HepG2 (cell line): ENCODE measurements around the gene MYL6. TPM values are rescaled to one million over a fixed set of nuclear protein-coding genes. Genes with fewer than 3 reads are reported as not detected.

ENCODE experiments used
- CHD2 ChIP-seq: IDR thresholded peaks from 2 replicates; pipeline ENCODE4 v1.6.1; 2011; ENCODE audit warnings: low read depth, low read length, improper control_type of control experiment
- ERF ChIP-seq: IDR thresholded peaks from 2 replicates; pipeline ENCODE4 v1.6.1; 2018; ENCODE audit warnings: missing biosample characterization, missing genetic modification reagents
- JUND ChIP-seq: sonication (generic); formaldehyde crosslinking; IDR thresholded peaks from 2 replicates; pipeline ENCODE4 v1.8.0; 2022; ENCODE audit warnings: mild to moderate bottlenecking, missing genetic modification reagents
- MBD4 ChIP-seq: IDR thresholded peaks from 2 replicates; pipeline ENCODE4 v1.6.1; 2012; ENCODE audit warnings: low read length, inconsistent platforms, borderline replicate concordance
- NPAS2 ChIP-seq: sonication (generic); formaldehyde crosslinking; IDR thresholded peaks from 2 replicates; pipeline ENCODE4 v1.8.0; 2022; ENCODE audit warnings: mild to moderate bottlenecking, missing genetic modification reagents, borderline replicate concordance
- PHF5A ChIP-seq: IDR thresholded peaks from one replicate; pipeline ENCODE4 v1.6.1; 2018; ENCODE audit warnings: low read depth, missing genetic modification reagents; ENCODE audit not compliant: unreplicated experiment
- PREB ChIP-seq: sonication (generic); formaldehyde crosslinking; IDR thresholded peaks from 2 replicates; pipeline ENCODE4 v1.4.0; 2020; ENCODE audit warnings: missing genetic modification reagents
- SNAPC2 ChIP-seq: sonication (generic); formaldehyde crosslinking; IDR thresholded peaks from 2 replicates; pipeline ENCODE4 v1.8.1; 2022; ENCODE audit warnings: mild to moderate bottlenecking, missing genetic modification reagents
- THAP9 ChIP-seq: sonication (generic); formaldehyde crosslinking; IDR thresholded peaks from 2 replicates; pipeline ENCODE4; 2020; ENCODE audit warnings: missing genetic modification reagents, mild to moderate bottlenecking, borderline replicate concordance
- YEATS2 ChIP-seq: sonication (generic); formaldehyde crosslinking; IDR thresholded peaks from 2 replicates; pipeline ENCODE4 v1.4.0; 2020; ENCODE audit warnings: missing genetic modification reagents, borderline replicate concordance
- ZNF205 ChIP-seq: IDR thresholded peaks from 2 replicates; pipeline ENCODE4 v1.6.1; 2018; ENCODE audit warnings: missing biosample characterization, missing genetic modification reagents
- ZNF260 ChIP-seq: sonication (generic); formaldehyde crosslinking; IDR thresholded peaks from 2 replicates; pipeline ENCODE4 v1.4.0; 2020; ENCODE audit warnings: missing genetic modification reagents, low read depth, mild to moderate bottlenecking, borderline replicate concordance
- ZNF354B ChIP-seq: sonication (generic); formaldehyde crosslinking; IDR thresholded peaks from 2 replicates; pipeline ENCODE4 v1.8.0; 2022; ENCODE audit warnings: mild to moderate bottlenecking, missing genetic modification reagents
- ZNF430 ChIP-seq: sonication (generic); formaldehyde crosslinking; IDR thresholded peaks from 2 replicates; pipeline ENCODE4 v1.9.0; 2021; ENCODE audit warnings: mild to moderate bottlenecking, missing genetic modification reagents
- ZNF660 ChIP-seq: sonication (generic); formaldehyde crosslinking; IDR thresholded peaks from 2 replicates; pipeline ENCODE4 v1.5.1; 2020; ENCODE audit warnings: mild to moderate bottlenecking, low read depth, missing genetic modification reagents, borderline replicate concordance
- ZNF670 ChIP-seq: sonication (generic); formaldehyde crosslinking; IDR thresholded peaks from 2 replicates; pipeline ENCODE4 v1.8.0; 2022; ENCODE audit warnings: mild to moderate bottlenecking, missing genetic modification reagents, borderline replicate concordance
- ZNF777 ChIP-seq: sonication (generic); formaldehyde crosslinking; IDR thresholded peaks from 2 replicates; pipeline ENCODE4 v1.4.0; 2020; ENCODE audit warnings: missing genetic modification reagents
- polyA plus RNA-seq, 8 experiments: library from polyadenylated mRNA; depleted of rRNA in 3 of 8; stranded (reverse) in 7 of 8; unstranded in 1 of 8; fragments of >200 nt; fragmentation: Illumina TruSeq in 4 of 8; extraction: Trizol in 4 of 8; gene quantifications; 2 replicates each; pipeline versions ENCODE4 v1.2.1 to v1.2.3, GENCODE V29; 2011 to 2016; ENCODE audit warnings: low read depth in 4 of 8, missing spikeins in 1 of 8, mixed read lengths in 1 of 8; ENCODE audit not compliant: insufficient read depth in 1 of 8
- total RNA-seq, 5 experiments: library from RNA; depleted of rRNA; stranded (reverse); fragments of >200 nt; fragmentation: Illumina TruSeq; extraction: Trizol; gene quantifications; 2 replicates each; pipeline ENCODE4 v1.2.3, GENCODE V29; 2016; ENCODE audit warnings: low read depth in 1 of 5
- TF ChIP-seq, protein P1 (sequence below): sonication (generic); formaldehyde crosslinking; conservative IDR thresholded peaks from 2 replicates; pipeline ENCODE4 v1.8.0; 2022; ENCODE audit warnings: mild to moderate bottlenecking, moderate library complexity, missing genetic modification reagents
- TF ChIP-seq, protein P2 (sequence below): sonication (generic); formaldehyde crosslinking; IDR thresholded peaks from 2 replicates; pipeline ENCODE4 v1.4.0; 2020; ENCODE audit warnings: mild to moderate bottlenecking, missing genetic modification reagents

Gene MYL6
- total and polyA plus RNA-seq, 2 of the 13 experiments (the other 11 are each of a cell fraction or from before 2014, with no cell fraction given), result 1,127 to 1,192 TPM

GRCh38 chr12:56152132-56152755 is 5.9 kb upstream of the MYL6 start, which contains the start of gene MYL6B (continued):
- TF ChIP-seq SNAPC2 (CRISPR knock-in tag), result peak; percentile 26; the same call in 1 of the 2 replicates
- no peak for TF ChIP-seq NPAS2 (CRISPR knock-in tag)
- TF ChIP-seq ZNF205 (CRISPR knock-in tag), result 0 out of 2 replicates have a peak, but pooled peaks have one; percentile 17
- no peak for TF ChIP-seq ZNF430
- peak; percentile 39; the same call in 1 of the 2 replicates for TF ChIP-seq ZNF670
- no peak for TF ChIP-seq MBD4
- peak; percentile 84 for TF ChIP-seq YEATS2 (CRISPR knock-in tag)
- TF ChIP-seq, protein P1, sequence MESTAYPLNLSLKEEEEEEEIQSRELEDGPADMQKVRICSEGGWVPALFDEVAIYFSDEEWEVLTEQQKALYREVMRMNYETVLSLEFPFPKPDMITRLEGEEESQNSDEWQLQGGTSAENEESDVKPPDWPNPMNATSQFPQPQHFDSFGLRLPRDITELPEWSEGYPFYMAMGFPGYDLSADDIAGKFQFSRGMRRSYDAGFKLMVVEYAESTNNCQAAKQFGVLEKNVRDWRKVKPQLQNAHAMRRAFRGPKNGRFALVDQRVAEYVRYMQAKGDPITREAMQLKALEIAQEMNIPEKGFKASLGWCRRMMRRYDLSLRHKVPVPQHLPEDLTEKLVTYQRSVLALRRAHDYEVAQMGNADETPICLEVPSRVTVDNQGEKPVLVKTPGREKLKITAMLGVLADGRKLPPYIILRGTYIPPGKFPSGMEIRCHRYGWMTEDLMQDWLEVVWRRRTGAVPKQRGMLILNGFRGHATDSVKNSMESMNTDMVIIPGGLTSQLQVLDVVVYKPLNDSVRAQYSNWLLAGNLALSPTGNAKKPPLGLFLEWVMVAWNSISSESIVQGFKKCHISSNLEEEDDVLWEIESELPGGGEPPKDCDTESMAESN, result peak; percentile 42; the same call in 1 of the 2 replicates
- TF ChIP-seq PHF5A (CRISPR knock-in tag), result peak; percentile 76
- TF ChIP-seq, protein P2, sequence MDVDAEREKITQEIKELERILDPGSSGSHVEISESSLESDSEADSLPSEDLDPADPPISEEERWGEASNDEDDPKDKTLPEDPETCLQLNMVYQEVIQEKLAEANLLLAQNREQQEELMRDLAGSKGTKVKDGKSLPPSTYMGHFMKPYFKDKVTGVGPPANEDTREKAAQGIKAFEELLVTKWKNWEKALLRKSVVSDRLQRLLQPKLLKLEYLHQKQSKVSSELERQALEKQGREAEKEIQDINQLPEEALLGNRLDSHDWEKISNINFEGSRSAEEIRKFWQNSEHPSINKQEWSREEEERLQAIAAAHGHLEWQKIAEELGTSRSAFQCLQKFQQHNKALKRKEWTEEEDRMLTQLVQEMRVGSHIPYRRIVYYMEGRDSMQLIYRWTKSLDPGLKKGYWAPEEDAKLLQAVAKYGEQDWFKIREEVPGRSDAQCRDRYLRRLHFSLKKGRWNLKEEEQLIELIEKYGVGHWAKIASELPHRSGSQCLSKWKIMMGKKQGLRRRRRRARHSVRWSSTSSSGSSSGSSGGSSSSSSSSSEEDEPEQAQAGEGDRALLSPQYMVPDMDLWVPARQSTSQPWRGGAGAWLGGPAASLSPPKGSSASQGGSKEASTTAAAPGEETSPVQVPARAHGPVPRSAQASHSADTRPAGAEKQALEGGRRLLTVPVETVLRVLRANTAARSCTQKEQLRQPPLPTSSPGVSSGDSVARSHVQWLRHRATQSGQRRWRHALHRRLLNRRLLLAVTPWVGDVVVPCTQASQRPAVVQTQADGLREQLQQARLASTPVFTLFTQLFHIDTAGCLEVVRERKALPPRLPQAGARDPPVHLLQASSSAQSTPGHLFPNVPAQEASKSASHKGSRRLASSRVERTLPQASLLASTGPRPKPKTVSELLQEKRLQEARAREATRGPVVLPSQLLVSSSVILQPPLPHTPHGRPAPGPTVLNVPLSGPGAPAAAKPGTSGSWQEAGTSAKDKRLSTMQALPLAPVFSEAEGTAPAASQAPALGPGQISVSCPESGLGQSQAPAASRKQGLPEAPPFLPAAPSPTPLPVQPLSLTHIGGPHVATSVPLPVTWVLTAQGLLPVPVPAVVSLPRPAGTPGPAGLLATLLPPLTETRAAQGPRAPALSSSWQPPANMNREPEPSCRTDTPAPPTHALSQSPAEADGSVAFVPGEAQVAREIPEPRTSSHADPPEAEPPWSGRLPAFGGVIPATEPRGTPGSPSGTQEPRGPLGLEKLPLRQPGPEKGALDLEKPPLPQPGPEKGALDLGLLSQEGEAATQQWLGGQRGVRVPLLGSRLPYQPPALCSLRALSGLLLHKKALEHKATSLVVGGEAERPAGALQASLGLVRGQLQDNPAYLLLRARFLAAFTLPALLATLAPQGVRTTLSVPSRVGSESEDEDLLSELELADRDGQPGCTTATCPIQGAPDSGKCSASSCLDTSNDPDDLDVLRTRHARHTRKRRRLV (CRISPR knock-in tag), result peak; percentile 27; the same call in 1 of the 2 replicates
- TF ChIP-seq ZNF260 (CRISPR knock-in tag), result no peak
- peak; percentile 79 for TF ChIP-seq CHD2
- TF ChIP-seq ZNF660, result no peak
- no peak for TF ChIP-seq ZNF777 (CRISPR knock-in tag)
- TF ChIP-seq THAP9 (CRISPR knock-in tag), result no peak
- TF ChIP-seq ZNF354B (CRISPR knock-in tag), result no peak
- no peak for TF ChIP-seq ERF (CRISPR knock-in tag)
- TF ChIP-seq JUND (CRISPR knock-in tag), result peak; percentile 43; the same call in 1 of the 2 replicates
- TF ChIP-seq PREB (CRISPR knock-in tag), result no peak
